CD4-positive, alpha-beta memory T cell (primary cell): Measurements from ENCODE around the gene TMEM259. TPM values are rescaled to one million over a fixed set of nuclear protein-coding genes. Genes with fewer than 3 reads are reported as not detected.
A peak's percentile ranks its signal among the peaks of the same experiment; 100 is the strongest.

Source experiments
- CTCF ChIA-PET: fragments of 350-600 bp; sonication (Branson Sonifier 250); formaldehyde crosslinking; loops from one replicate; lab custom pipeline; 2021; ENCODE audit warnings: inconsistent platforms; ENCODE audit not compliant: partially characterized antibody; lab: Charles Lee
- POLR2A ChIA-PET: fragments of 350-600 bp; sonication (Branson Sonifier 250); formaldehyde crosslinking; loops from one replicate; lab custom pipeline; 2021; ENCODE audit not compliant: partially characterized antibody; lab: Charles Lee
- DNase-seq, 5 donors: peaks; one replicate each; pipeline versions ENCODE4 v3.0.0 to v3.0.0-alpha.2; 2020 to 2022; ENCODE audit warnings: mixed read lengths in 1 of 5
- H3K27ac ChIP-seq: one replicate; pipeline ENCODE4 v1.7.0; 2013; ENCODE audit warnings: low read depth, low read length
- H3K27me3 ChIP-seq: 2 replicates; pipeline ENCODE4 v1.7.0; 2013; ENCODE audit warnings: mild to moderate bottlenecking, low read length, moderate library complexity; ENCODE audit not compliant: insufficient read depth
- H3K36me3 ChIP-seq: 2 replicates; pipeline ENCODE4 v1.7.0; 2013; ENCODE audit warnings: mild to moderate bottlenecking, low read length, moderate library complexity; ENCODE audit not compliant: insufficient read depth
- H3K4me1 ChIP-seq: 2 replicates; pipeline ENCODE4 v1.7.0; 2013; ENCODE audit warnings: mild to moderate bottlenecking, low read length, moderate library complexity; ENCODE audit not compliant: insufficient read depth
- H3K4me3 ChIP-seq, 2 donors: one replicate each; pipeline ENCODE4 v1.7.0; 2013; ENCODE audit warnings: low read length in 2 of 2, mild to moderate bottlenecking in 1 of 2
- H3K9me3 ChIP-seq, 2 donors: one replicate each; pipeline ENCODE4 v1.7.0; 2013; ENCODE audit warnings: low read length in 2 of 2, control low read depth in 1 of 2; ENCODE audit not compliant: control insufficient read depth in 1 of 2
- H3K27ac Mint-ChIP-seq, 7 donors: one replicate each; pipeline ENCODE4 v1.8.0; 2020 to 2021; ENCODE audit warnings: mixed read lengths in 7 of 7, mild to moderate bottlenecking in 6 of 7, inconsistent platforms in 3 of 7, moderate library complexity in 3 of 7
- H3K27me3 Mint-ChIP-seq, 2 donors: one replicate each; pipeline ENCODE4 v1.8.0; 2020 to 2021; ENCODE audit warnings: mixed read lengths in 2 of 2
- H3K36me3 Mint-ChIP-seq, 2 donors: one replicate each; pipeline ENCODE4 v1.8.0; 2020 to 2021; ENCODE audit warnings: mixed read lengths in 2 of 2, inconsistent platforms in 1 of 2, mild to moderate bottlenecking in 1 of 2
- H3K4me1 Mint-ChIP-seq, 4 donors: one replicate each; pipeline ENCODE4 v1.8.0; 2020 to 2021; ENCODE audit warnings: mixed read lengths in 4 of 4, mild to moderate bottlenecking in 1 of 4
- H3K4me3 Mint-ChIP-seq, 8 donors: one replicate each; pipeline ENCODE4 v1.8.0; 2020 to 2021; ENCODE audit warnings: mixed read lengths in 8 of 8, mild to moderate bottlenecking in 7 of 8, moderate library complexity in 6 of 8, inconsistent platforms in 3 of 8
- H3K9me3 Mint-ChIP-seq, 8 donors: one replicate each; pipeline ENCODE4 v1.8.0; 2020 to 2021; ENCODE audit warnings: mixed read lengths in 8 of 8, mild to moderate bottlenecking in 5 of 8, inconsistent platforms in 3 of 8, moderate library complexity in 1 of 8
- intact Hi-C: fragments of 100-400 bp; cut with micrococcal nuclease; formaldehyde crosslinking; loops from one replicate; pipeline ENCODE4 v1.15.1; 2023
- polyA plus RNA-seq, 2 donors: library from polyadenylated mRNA; unstranded; fragments of 300-500 nt; fragmentation: Illumina TruSeq; gene quantifications; one replicate each; pipeline ENCODE4 v1.2.3, GENCODE V29; 2021
- total RNA-seq, 2 experiments: library from RNA; stranded (reverse); gene quantifications; one replicate each; pipeline ENCODE4 v1.2.3, GENCODE V29; 2021

Gene TMEM259
- total and polyA plus RNA-seq, 4 experiments from 2014 or later, result 40.5 to 329 (median 196) TPM

- Histone ChIP-seq H3K36me3 (peaks cover 25% of the 10 kb centered on the region), H3K4me1 (no peaks in the 10 kb centered on the region), H3K27me3 (no peaks in the 10 kb centered on the region), H3K27ac (no peak overlapping the region), H3K9me3 (no peaks in the 10 kb centered on the region), H3K4me3 (no peak overlapping the region)
- POLR2A ChIA-PET, result interaction anchor here (1.3 to 1.5 kb wide), 2 partner anchors 10 to 32 kb away, joined by 5 read pairs; no protein-coding TSS in a partner anchor
- H3K4me3 Mint-ChIP-seq, result no peak overlapping the region
- no peak overlapping the region for H3K27ac Mint-ChIP-seq
- H3K27me3 Mint-ChIP-seq, result no peaks in the 10 kb centered on the region
- intact Hi-C loops, result no loop called here
- DNase-seq, result no peak
- CTCF ChIA-PET, result interaction anchor here (0.6 kb wide), 1 partner anchor 33 kb away, joined by 3 read pairs; no protein-coding TSS in a partner anchor
- peaks cover 0 to 3% (median under 1%) of the 10 kb centered on the region in 4 donors for H3K4me1 Mint-ChIP-seq
- no peaks in the 10 kb centered on the region for H3K9me3 Mint-ChIP-seq
- H3K36me3 Mint-ChIP-seq, result peaks cover 0 to 2% of the 10 kb centered on the region in 2 donors
These were observed 11.6 kb downstream of the TMEM259 start for GRCh38 chr19:1009041-1009980.

GRCh38 chr19:1008268-1009040 lies 12.5 kb downstream of the TMEM259 start:
- no peak overlapping the region for H3K27ac Mint-ChIP-seq
- H3K27me3 Mint-ChIP-seq, result no peaks in the 10 kb centered on the region
- POLR2A ChIA-PET, result interaction anchor here (0.8 kb wide), 1 partner anchor 64 kb away, joined by 3 read pairs; no protein-coding TSS in a partner anchor

GRCh38 chr19:1007399-1008251 lies 13.3 kb downstream of the TMEM259 start:
- CTCF ChIA-PET, result no interaction called here
- no peaks in the 10 kb centered on the region for H3K9me3 Mint-ChIP-seq
- POLR2A ChIA-PET, result interaction anchor here (0.8 to 1.3 kb wide), 4 partner anchors 9 to 96 kb away, joined by 3 to 5 read pairs (median 4); no protein-coding TSS in a partner anchor
- no peak overlapping the region for H3K4me3 Mint-ChIP-seq
- Histone ChIP-seq H3K27ac (no peak overlapping the region), H3K4me3 (no peak overlapping the region), H3K9me3 (no peaks in the 10 kb centered on the region), H3K4me1 (no peaks in the 10 kb centered on the region), H3K36me3 (peaks cover 12% of the 10 kb centered on the region), H3K27me3 (no peaks in the 10 kb centered on the region)
- H3K4me1 Mint-ChIP-seq, result peaks cover 0 to 2% (median 0%) of the 10 kb centered on the region in 4 donors
- intact Hi-C loops, result no loop called here
- peaks cover 0 to 1% of the 10 kb centered on the region in 2 donors for H3K27me3 Mint-ChIP-seq
- DNase-seq, result no peak
- H3K27ac Mint-ChIP-seq, result peak overlapping the region in 1 of 7 donors; percentile 71
- H3K36me3 Mint-ChIP-seq, result peaks cover 0 to 2% of the 10 kb centered on the region in 2 donors

More at GRCh38 chr19:1008268-1009040, 12.5 kb downstream of the TMEM259 start:
- H3K27ac ChIP-seq, result no peak overlapping the region
- H3K9me3 ChIP-seq, result no peaks in the 10 kb centered on the region
- no peak for DNase-seq
- H3K4me1 ChIP-seq, result no peaks in the 10 kb centered on the region
- no peak overlapping the region for H3K4me3 ChIP-seq
- no peaks in the 10 kb centered on the region for H3K9me3 Mint-ChIP-seq
- CTCF ChIA-PET, result interaction anchor here (0.6 kb wide), 1 partner anchor 33 kb away, joined by 3 read pairs; no protein-coding TSS in a partner anchor
- H3K27me3 ChIP-seq, result no peaks in the 10 kb centered on the region
- H3K36me3 Mint-ChIP-seq, result peaks cover 0 to 2% of the 10 kb centered on the region in 2 donors
- H3K4me1 Mint-ChIP-seq, result peaks cover 0 to 2% (median 0%) of the 10 kb centered on the region in 4 donors
- H3K4me3 Mint-ChIP-seq, result no peak overlapping the region
- intact Hi-C loops, result no loop called here
- H3K36me3 ChIP-seq, result peaks cover 16% of the 10 kb centered on the region

- H3K9me3 ChIP-seq, result no peaks in the 10 kb centered on the region
- H3K27ac Mint-ChIP-seq, result peak overlapping the region in 4 of 7 donors; percentile 4 to 73 (median 52)
- H3K27ac ChIP-seq, result no peak overlapping the region
- no peak for DNase-seq
- peaks cover 0 to 2% of the 10 kb centered on the region in 2 donors for H3K36me3 Mint-ChIP-seq
- no peak overlapping the region for H3K4me3 Mint-ChIP-seq
- H3K4me1 ChIP-seq, result no peaks in the 10 kb centered on the region
- peaks cover 0 to 2% (median 0%) of the 10 kb centered on the region in 4 donors for H3K4me1 Mint-ChIP-seq
- H3K36me3 ChIP-seq, result peaks cover 5% of the 10 kb centered on the region
- no peak overlapping the region for H3K4me3 ChIP-seq
- H3K27me3 Mint-ChIP-seq, result peaks cover 0 to 3% of the 10 kb centered on the region in 2 donors
- POLR2A ChIA-PET, result interaction anchor here (0.8 to 1.3 kb wide), 4 partner anchors 10 to 96 kb away, joined by 3 to 5 read pairs (median 4); no protein-coding TSS in a partner anchor
- no peaks in the 10 kb centered on the region for H3K9me3 Mint-ChIP-seq
- H3K27me3 ChIP-seq, result no peaks in the 10 kb centered on the region
- intact Hi-C loops, result no loop called here
- CTCF ChIA-PET, result no interaction called here
These were observed 14.1 kb downstream of the TMEM259 start for GRCh38 chr19:1006711-1007398.

- Mint-ChIP-seq H3K27ac (peak overlapping the region in 1 of 7 donors; percentile 82), H3K9me3 (no peaks in the 10 kb centered on the region), H3K27me3 (peaks cover 2 to 3% of the 10 kb centered on the region in 2 donors), H3K4me3 (no peak overlapping the region), H3K4me1 (peaks cover 0 to 2% (median under 1%) of the 10 kb centered on the region in 4 donors), H3K36me3 (peaks cover 0 to 2% of the 10 kb centered on the region in 2 donors)
- CTCF ChIA-PET, result interaction anchor here (1.0 kb wide), 1 partner anchor 62 kb away, joined by 3 read pairs; the partner anchor contains the start of gene ARHGAP45
- Histone ChIP-seq H3K27ac (no peak overlapping the region), H3K4me1 (peaks cover 9% of the 10 kb centered on the region), H3K36me3 (peaks cover 5% of the 10 kb centered on the region), H3K27me3 (peaks cover 8% of the 10 kb centered on the region), H3K9me3 (no peaks in the 10 kb centered on the region), H3K4me3 (no peak overlapping the region)
- POLR2A ChIA-PET, result interaction anchor here (1.1 to 2.4 kb wide), 4 partner anchors 11 to 85 kb away, joined by 3 to 8 read pairs (median 5); partner anchors contain the start of gene CNN2
- intact Hi-C loops, result no loop called here
- DNase-seq, result no peak
These were observed 15.9 kb downstream of the TMEM259 start for GRCh38 chr19:1004803-1005664.
